HG02943 (cell line): ENCODE results near the gene HK1.
"Not testable (repeated sequence)": the region's sequence is repeated elsewhere in the genome, so short reads cannot be mapped to it uniquely, and the experiment has no call there.

Experiments used
- ATAC-seq: cut with Tn5 transposase; IDR thresholded peaks from one replicate; pipeline ENCODE4 v1.9.1; 2021; ENCODE audit warnings: mild to moderate bottlenecking, low read depth, moderate library complexity; ENCODE audit not compliant: unreplicated experiment

The HK1 gene

GRCh38 chr10:69306421-69306820 is 28.1 kb downstream of the HK1 start:
- ATAC-seq: no peak

DNA sequence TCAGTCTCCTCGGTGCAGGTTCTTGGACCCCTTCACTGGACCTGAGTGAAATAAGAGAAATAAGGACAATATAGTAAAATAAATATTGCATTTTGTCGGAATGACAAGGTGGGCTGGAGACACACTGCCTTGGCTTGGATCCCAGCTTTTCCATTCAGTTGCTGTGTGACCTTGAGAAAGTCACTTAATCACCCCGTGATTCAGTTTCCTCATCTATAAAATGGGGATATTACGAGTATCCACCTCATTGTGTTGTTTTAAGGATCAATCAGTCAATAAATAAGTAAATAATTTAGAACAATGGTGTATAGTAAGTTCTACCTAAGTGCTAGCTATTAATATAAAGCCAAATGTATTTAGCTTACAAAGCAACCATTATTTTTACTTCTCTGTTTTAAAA is 29.1 kb downstream of the HK1 start:
- ATAC-seq: no peak

DNA sequence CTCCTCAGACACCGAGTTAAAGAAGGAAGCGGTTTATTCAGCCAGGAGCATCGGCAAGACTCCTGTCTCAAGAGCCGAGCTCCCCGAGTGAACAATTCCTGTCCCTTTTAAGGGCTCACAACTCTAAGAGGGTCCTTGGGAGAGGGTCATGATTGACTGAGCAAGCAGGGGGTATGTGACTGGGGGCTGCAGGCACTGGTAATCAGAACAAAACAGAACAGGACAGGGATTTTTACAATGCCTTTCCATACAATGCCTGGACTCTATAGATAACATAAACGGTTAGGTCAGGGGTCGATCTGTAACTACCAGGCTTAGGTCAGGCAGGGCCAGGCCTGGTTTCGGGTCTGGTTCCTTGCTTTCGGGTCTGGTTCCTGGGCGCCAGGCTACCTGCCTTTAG is 30.0 kb downstream of the HK1 start:
- ATAC-seq: not testable (repeated sequence)

DNA sequence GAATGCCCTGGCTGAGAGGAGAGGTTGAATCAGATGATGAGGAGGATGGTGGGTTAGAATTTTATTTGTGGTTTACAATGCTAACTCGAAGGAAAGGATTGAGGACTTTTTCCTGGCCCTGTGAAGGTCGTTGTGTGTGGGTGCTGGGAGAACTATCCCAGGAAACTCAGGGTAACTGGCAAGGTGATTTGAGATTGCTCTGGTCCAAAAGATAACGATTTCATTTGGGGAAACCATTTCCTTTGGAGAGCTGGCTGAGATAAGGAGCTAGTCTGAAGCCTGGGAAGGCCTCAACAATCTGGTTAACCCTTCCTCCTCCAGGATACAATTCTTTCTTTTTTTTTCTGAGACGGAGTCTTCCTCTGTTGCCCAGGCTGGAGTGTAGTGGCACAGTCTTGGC is 33.0 kb downstream of the HK1 start:
- no peak for ATAC-seq

- no peak for ATAC-seq
Observed at GRCh38 chr10:69312528-69312927, 34.2 kb downstream of the HK1 start.

DNA sequence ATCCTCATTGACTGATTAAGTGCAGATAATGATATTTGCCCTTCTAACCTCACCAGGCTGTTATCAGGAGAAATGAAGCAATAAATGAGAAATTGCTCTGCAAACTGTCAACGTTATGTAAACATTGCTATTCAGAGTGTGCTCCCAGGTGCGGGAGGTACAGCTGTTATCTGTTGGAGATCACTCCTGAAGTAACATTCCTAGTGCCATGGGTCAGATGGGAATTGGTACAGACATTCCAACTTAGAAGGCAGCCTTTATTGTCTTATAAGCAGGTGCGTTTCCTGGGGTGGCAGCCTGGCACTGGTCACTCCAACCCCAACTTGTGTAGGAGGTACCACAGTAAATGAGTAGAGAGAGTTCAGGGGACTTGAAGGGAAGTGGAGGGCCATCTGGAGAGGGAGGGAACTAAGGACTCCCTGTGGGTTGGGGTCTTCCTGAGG is 36.8 kb downstream of the HK1 start:
- ATAC-seq: no peak

- no peak for ATAC-seq
Observed at GRCh38 chr10:69315610-69316312, 37.5 kb downstream of the HK1 start.

- no peak for ATAC-seq
Observed at GRCh38 chr10:69316313-69317059, 38.2 kb downstream of the HK1 start.

DNA sequence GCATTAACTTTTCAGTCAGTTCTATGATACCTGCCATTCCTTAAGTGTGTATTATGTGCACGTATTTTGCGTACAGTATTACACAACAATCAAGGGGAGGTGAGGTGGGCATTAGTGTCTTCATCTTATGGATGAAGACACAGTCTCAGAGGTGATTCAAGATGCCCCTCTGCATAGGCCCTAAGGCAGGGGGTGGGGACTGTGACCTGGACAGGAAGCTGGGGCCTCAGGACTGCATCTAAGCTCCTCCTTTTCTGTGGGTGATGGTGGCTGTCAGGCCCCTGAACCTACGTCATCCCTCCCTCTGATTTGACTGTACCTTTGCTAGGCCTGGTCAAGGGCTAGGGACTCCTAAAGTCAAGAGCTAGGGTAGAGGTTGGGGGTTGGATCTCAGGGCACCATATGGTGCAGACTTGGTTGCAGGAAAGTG is 38.9 kb downstream of the HK1 start:
- ATAC-seq: no peak

- peak; percentile 32 for ATAC-seq
Observed at GRCh38 chr10:69317626-69318105, 39.4 kb downstream of the HK1 start.

GRCh38 chr10:69318106-69318866 is 40.0 kb downstream of the HK1 start:
- peak; percentile 70 for ATAC-seq

GRCh38 chr10:69318867-69319727 is 40.8 kb downstream of the HK1 start:
- peak; percentile 12 for ATAC-seq

DNA sequence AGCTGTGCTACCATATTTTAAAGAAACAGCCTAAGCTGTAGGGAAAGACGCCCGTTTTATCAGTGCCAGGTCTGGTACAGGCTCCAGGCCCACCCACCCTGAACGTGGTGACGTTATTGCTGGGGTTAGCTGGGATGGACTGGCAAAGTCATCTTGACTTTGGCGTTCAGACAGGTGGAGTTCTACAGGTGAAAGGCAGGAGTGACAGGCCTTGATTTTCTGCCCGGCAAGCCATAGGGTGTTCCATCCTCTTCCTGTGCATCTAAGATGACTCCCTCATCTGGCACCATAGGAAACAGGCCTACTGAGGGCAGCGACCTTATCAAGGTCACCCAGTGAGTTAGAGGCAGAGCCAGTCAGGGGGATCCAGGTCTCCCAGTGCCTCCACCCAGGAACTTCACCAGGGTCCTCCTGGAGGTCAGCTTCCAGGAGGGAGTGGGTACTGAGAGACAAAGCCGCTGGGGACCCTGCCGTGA is 41.6 kb downstream of the HK1 start:
- ATAC-seq: no peak

DNA sequence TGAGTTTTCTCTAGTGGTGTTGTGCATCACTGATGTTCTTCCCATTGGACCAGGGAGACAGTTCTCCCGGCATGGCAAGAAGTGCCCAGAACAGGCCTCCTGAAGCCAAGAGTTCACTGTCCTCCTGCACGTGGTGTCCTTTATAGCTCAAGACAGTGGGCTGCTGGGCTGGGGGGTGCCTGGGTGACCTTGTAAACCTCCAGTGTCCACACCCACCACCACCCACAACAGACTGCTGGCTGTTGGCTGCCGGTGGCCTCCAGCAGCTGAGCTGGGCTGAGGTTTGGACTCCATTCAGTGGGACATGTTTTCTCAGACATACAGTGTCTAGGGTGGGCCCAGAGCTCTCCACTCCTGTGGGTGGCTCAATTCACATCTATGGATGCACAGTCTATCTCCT is 42.2 kb downstream of the HK1 start:
- no peak for ATAC-seq

GRCh38 chr10:69321039-69321715 is 42.9 kb downstream of the HK1 start:
- ATAC-seq: no peak

DNA sequence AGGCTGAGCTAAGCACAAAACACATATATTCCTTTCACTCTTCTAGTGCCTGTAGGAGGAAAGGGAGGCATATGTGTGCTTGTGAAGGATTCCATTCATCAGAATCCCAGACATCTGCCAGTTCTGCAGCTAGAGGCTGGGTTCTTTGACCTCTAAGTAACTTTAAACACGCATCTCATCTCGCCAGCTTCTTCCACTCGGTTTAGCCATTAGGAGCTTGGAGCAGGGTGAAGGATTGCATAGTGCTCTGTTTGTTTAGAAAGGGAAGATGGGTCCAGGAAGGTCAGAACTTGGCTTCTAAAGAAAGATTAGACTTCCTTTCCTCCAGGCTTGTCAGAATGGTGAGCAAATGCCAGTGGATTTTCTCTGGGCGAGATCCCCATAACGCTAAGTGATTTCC is 43.6 kb downstream of the HK1 start:
- ATAC-seq: no peak

GRCh38 chr10:69322346-69322745 is 44.0 kb downstream of the HK1 start:
- not testable (repeated sequence) for ATAC-seq

DNA sequence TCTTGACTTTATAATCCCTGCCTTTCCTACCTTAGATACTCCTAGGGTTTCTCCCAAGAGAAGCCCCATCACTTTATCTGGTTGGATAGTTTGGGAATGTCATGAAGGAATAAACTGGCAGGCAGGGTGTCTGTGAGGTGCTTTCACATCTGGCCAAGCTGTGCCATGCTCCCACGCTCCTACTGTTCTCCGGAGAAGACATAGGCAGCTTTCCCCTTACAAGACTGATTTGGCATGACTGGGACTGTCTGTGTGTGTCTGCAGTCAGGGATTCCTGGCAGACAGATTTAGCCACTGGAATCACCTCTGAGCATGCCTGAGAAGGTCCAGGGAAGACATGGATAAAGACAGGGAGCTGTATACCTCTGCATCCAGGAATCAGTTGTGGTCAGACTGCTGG is 45.3 kb downstream of the HK1 start:
- ATAC-seq: no peak

DNA sequence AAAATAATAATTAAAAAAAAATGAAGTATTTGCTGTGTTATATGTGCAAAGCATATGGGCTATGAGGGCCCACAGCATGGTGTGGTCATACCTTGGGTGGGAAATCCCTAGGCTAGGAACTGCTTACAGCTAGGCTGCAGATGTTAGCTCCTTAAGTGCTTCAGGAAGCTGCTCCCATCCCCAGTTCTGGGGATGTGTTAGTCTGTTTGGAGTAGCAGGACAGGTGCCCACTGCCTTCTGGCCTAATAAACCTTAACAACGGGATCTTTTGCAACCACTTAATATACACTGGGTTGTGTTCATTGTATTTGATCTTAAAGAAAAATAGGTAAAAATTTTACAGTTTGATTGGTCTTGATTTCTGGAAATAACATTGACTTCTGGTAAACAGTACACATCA is 46.3 kb downstream of the HK1 start:
- no peak for ATAC-seq
